CD8-positive, alpha-beta memory T cell (primary cell): Measurements from ENCODE around the gene ISYNA1. TPM values are rescaled to one million over a fixed set of nuclear protein-coding genes. Genes with fewer than 3 reads are reported as not detected.

Experiments
- CTCF ChIA-PET: fragments of 350-600 bp; sonication (Branson Sonifier 250); formaldehyde crosslinking; loops from one replicate; lab custom pipeline; 2021; ENCODE audit warnings: antibody characterized with exemption; lab: Charles Lee
- POLR2A ChIA-PET: fragments of 350-600 bp; sonication (Branson Sonifier 250); formaldehyde crosslinking; loops from one replicate; lab custom pipeline; 2021; ENCODE audit warnings: antibody characterized with exemption; lab: Charles Lee
- DNase-seq, 5 donors: peaks; one replicate each; pipeline versions ENCODE4 v3.0.0 to v3.0.0-alpha.2; 2020 to 2022; ENCODE audit warnings: mixed read lengths in 1 of 5
- H3K27ac ChIP-seq: one replicate; pipeline ENCODE4 v1.7.0; 2013; ENCODE audit warnings: low read depth, mild to moderate bottlenecking, low read length, moderate library complexity
- H3K27me3 ChIP-seq: 2 replicates; pipeline ENCODE4 v1.7.0; 2013; ENCODE audit warnings: low read length, mild to moderate bottlenecking; ENCODE audit not compliant: insufficient read depth, poor library complexity, severe bottlenecking
- H3K36me3 ChIP-seq: 2 replicates; pipeline ENCODE4 v1.7.0; 2013; ENCODE audit warnings: mild to moderate bottlenecking, low read length, moderate library complexity; ENCODE audit not compliant: insufficient read depth
- H3K4me1 ChIP-seq: 2 replicates; pipeline ENCODE4 v1.7.0; 2013; ENCODE audit warnings: mild to moderate bottlenecking, low read length, moderate library complexity; ENCODE audit not compliant: insufficient read depth
- H3K4me3 ChIP-seq: 2 replicates; pipeline ENCODE4 v1.7.0; 2013; ENCODE audit warnings: mild to moderate bottlenecking, low read length
- H3K9me3 ChIP-seq: 2 replicates; pipeline ENCODE4 v1.7.0; 2013; ENCODE audit warnings: mild to moderate bottlenecking, low read length
- H3K27ac Mint-ChIP-seq, 8 donors: one replicate each; pipeline ENCODE4 v1.8.0; 2020 to 2021; ENCODE audit warnings: mixed read lengths in 8 of 8, mild to moderate bottlenecking in 6 of 8, inconsistent platforms in 3 of 8, moderate library complexity in 3 of 8
- H3K27me3 Mint-ChIP-seq, 2 donors: one replicate each; pipeline ENCODE4 v1.8.0; 2020 to 2021; ENCODE audit warnings: mixed read lengths in 2 of 2, mild to moderate bottlenecking in 1 of 2, moderate library complexity in 1 of 2
- H3K36me3 Mint-ChIP-seq, 3 donors: one replicate each; pipeline ENCODE4 v1.8.0; 2020 to 2021; ENCODE audit warnings: mixed read lengths in 3 of 3, inconsistent platforms in 1 of 3, mild to moderate bottlenecking in 1 of 3
- H3K4me1 Mint-ChIP-seq, 3 donors: one replicate each; pipeline ENCODE4 v1.8.0; 2020 to 2021; ENCODE audit warnings: mixed read lengths in 3 of 3, inconsistent platforms in 1 of 3, mild to moderate bottlenecking in 1 of 3
- H3K4me3 Mint-ChIP-seq, 7 donors: one replicate each; pipeline ENCODE4 v1.8.0; 2020 to 2021; ENCODE audit warnings: mixed read lengths in 7 of 7, mild to moderate bottlenecking in 6 of 7, moderate library complexity in 4 of 7, inconsistent platforms in 2 of 7
- H3K9me3 Mint-ChIP-seq, 5 donors: one replicate each; pipeline ENCODE4 v1.8.0; 2020 to 2022; ENCODE audit warnings: mixed read lengths in 5 of 5, mild to moderate bottlenecking in 3 of 5, moderate library complexity in 2 of 5, inconsistent platforms in 1 of 5
- polyA plus RNA-seq: library from polyadenylated mRNA; unstranded; fragments of 300-500 nt; fragmentation: Illumina TruSeq; gene quantifications from one replicate; pipeline ENCODE4 v1.2.3, GENCODE V29; 2021
- total RNA-seq, 2 experiments: library from RNA; stranded (reverse); gene quantifications; one replicate each; pipeline ENCODE4 v1.2.3, GENCODE V29; 2021

The ISYNA1 gene
- total and polyA plus RNA-seq, 3 experiments from 2014 or later = 18.2 to 33.2 (median 20.3) TPM

GRCh38 chr19:18442941-18443340 is 5.0 kb upstream of the ISYNA1 start:
- H3K27me3 Mint-ChIP-seq = peaks cover 0 to 9% of the 10 kb centered on the region in 2 donors
- peak overlapping the region in 1 of 7 donors; percentile 3 for H3K4me3 Mint-ChIP-seq
- H3K36me3 ChIP-seq = peaks cover 21% of the 10 kb centered on the region
- H3K4me1 ChIP-seq = peaks cover 19% of the 10 kb centered on the region
- CTCF ChIA-PET = interaction anchor here (0.5 to 1.4 kb wide), 3 partner anchors 8 to 151 kb away, joined by 3 to 5 read pairs (median 4); no protein-coding TSS in a partner anchor
- H3K9me3 Mint-ChIP-seq = peaks cover 0 to 4% (median 2%) of the 10 kb centered on the region in 5 donors
- no peaks in the 10 kb centered on the region for H3K9me3 ChIP-seq
- no peak overlapping the region for H3K4me3 ChIP-seq
- POLR2A ChIA-PET = no interaction called here
- no peak overlapping the region for H3K27ac ChIP-seq
- peak overlapping the region in 5 of 8 donors; percentile 39 to 88 (median 83) for H3K27ac Mint-ChIP-seq
- no peaks in the 10 kb centered on the region for H3K27me3 ChIP-seq
- DNase-seq = no peak
- H3K36me3 Mint-ChIP-seq = peaks cover 2 to 48% (median 4%) of the 10 kb centered on the region in 3 donors
- H3K4me1 Mint-ChIP-seq = peaks cover 18 to 38% (median 22%) of the 10 kb centered on the region in 3 donors

- H3K27me3 ChIP-seq = no peaks in the 10 kb centered on the region
- no peaks in the 10 kb centered on the region for H3K9me3 ChIP-seq
- ChIA-PET CTCF (interaction anchor here (1.3 to 2.5 kb wide), 3 partner anchors 8 to 10 kb away, joined by 4 to 11 read pairs (median 5); no protein-coding TSS in a partner anchor), POLR2A (no interaction called here)
- no peak overlapping the region for H3K4me3 ChIP-seq
- peak overlapping the region; percentile 72 to 94 (median 88) for H3K27ac Mint-ChIP-seq
- H3K4me1 Mint-ChIP-seq = peaks cover 19 to 40% (median 22%) of the 10 kb centered on the region in 3 donors
- peak overlapping the region; percentile 28 for H3K27ac ChIP-seq
- DNase-seq = peak in 4 of 5 donors; percentile 47 to 76 (median 66)
- H3K36me3 Mint-ChIP-seq = peaks cover 2 to 41% (median 4%) of the 10 kb centered on the region in 3 donors
- H3K4me3 Mint-ChIP-seq = peak overlapping the region in 6 of 7 donors; percentile 36 to 81 (median 60)
- peaks cover 15% of the 10 kb centered on the region for H3K36me3 ChIP-seq
- peaks cover 19% of the 10 kb centered on the region for H3K4me1 ChIP-seq
- H3K9me3 Mint-ChIP-seq = peaks cover 0 to 4% (median 2%) of the 10 kb centered on the region in 5 donors
- peaks cover 0 to 9% of the 10 kb centered on the region in 2 donors for H3K27me3 Mint-ChIP-seq
Measured at GRCh38 chr19:18441804-18442788, 4.2 kb upstream of the ISYNA1 start.

GRCh38 chr19:18440936-18441803 is 3.2 kb upstream of the ISYNA1 start:
- Mint-ChIP-seq H3K27ac (peak overlapping the region; percentile 66 to 90 (median 85)), H3K4me1 (peaks cover 22 to 47% (median 24%) of the 10 kb centered on the region in 3 donors), H3K27me3 (peaks cover 0 to 9% of the 10 kb centered on the region in 2 donors), H3K4me3 (peak overlapping the region in 1 of 7 donors; percentile 41), H3K36me3 (peaks cover 2 to 33% (median 4%) of the 10 kb centered on the region in 3 donors), H3K9me3 (peaks cover 0 to 4% (median 2%) of the 10 kb centered on the region in 5 donors)
- DNase-seq = no peak
- CTCF ChIA-PET = interaction anchor here (0.6 to 2.5 kb wide), 5 partner anchors 9 to 148 kb away, joined by 3 to 11 read pairs (median 6); partner anchors contain the start of gene REX1BD
- no peaks in the 10 kb centered on the region for H3K9me3 ChIP-seq
- peaks cover 15% of the 10 kb centered on the region for H3K36me3 ChIP-seq
- H3K4me1 ChIP-seq = peaks cover 25% of the 10 kb centered on the region
- no peaks in the 10 kb centered on the region for H3K27me3 ChIP-seq
- H3K27ac ChIP-seq = no peak overlapping the region
- no peak overlapping the region for H3K4me3 ChIP-seq
- POLR2A ChIA-PET = interaction anchor here (0.8 kb wide), 1 partner anchor 22 kb away, joined by 3 read pairs; the partner anchor contains the start of gene SSBP4

GRCh38 chr19:18440415-18440877 is 2.5 kb upstream of the ISYNA1 start:
- ChIA-PET POLR2A (interaction anchor here (0.8 to 2.3 kb wide), 2 partner anchors 11 to 21 kb away, joined by 3 to 10 read pairs; partner anchors contain the start of gene SSBP4), CTCF (interaction anchor here (0.6 to 2.5 kb wide), 6 partner anchors 10 to 149 kb away, joined by 3 to 11 read pairs (median 6); partner anchors contain the start of gene REX1BD)
- no peaks in the 10 kb centered on the region for H3K27me3 ChIP-seq
- peaks cover 26 to 51% (median 26%) of the 10 kb centered on the region in 3 donors for H3K4me1 Mint-ChIP-seq
- no peak overlapping the region for H3K27ac ChIP-seq
- DNase-seq = no peak
- no peaks in the 10 kb centered on the region for H3K9me3 ChIP-seq
- peaks cover 25% of the 10 kb centered on the region for H3K4me1 ChIP-seq
- peaks cover 0 to 9% of the 10 kb centered on the region in 2 donors for H3K27me3 Mint-ChIP-seq
- peaks cover 8% of the 10 kb centered on the region for H3K36me3 ChIP-seq
- peaks cover 2 to 28% (median 4%) of the 10 kb centered on the region in 3 donors for H3K36me3 Mint-ChIP-seq
- H3K9me3 Mint-ChIP-seq = peaks cover 0 to 4% (median 2%) of the 10 kb centered on the region in 5 donors
- peak overlapping the region in 2 of 7 donors; percentile 41 to 47 for H3K4me3 Mint-ChIP-seq
- peak overlapping the region in 7 of 8 donors; percentile 45 to 85 (median 75) for H3K27ac Mint-ChIP-seq
- H3K4me3 ChIP-seq = no peak overlapping the region

GRCh38 chr19:18439910-18440237 is 1.9 kb upstream of the ISYNA1 start:
- DNase-seq = no peak
- Mint-ChIP-seq H3K4me3 (peak overlapping the region in 5 of 7 donors; percentile 0 to 80 (median 53)), H3K9me3 (peaks cover 0 to 4% (median 2%) of the 10 kb centered on the region in 5 donors), H3K36me3 (peaks cover 2 to 26% (median 4%) of the 10 kb centered on the region in 3 donors), H3K4me1 (peaks cover 26 to 55% (median 26%) of the 10 kb centered on the region in 3 donors), H3K27me3 (peaks cover 0 to 9% of the 10 kb centered on the region in 2 donors), H3K27ac (peak overlapping the region in 5 of 8 donors; percentile 42 to 85 (median 76))
- Histone ChIP-seq H3K36me3 (peaks cover 8% of the 10 kb centered on the region), H3K4me1 (peaks cover 25% of the 10 kb centered on the region), H3K9me3 (no peaks in the 10 kb centered on the region), H3K27ac (peak overlapping the region; percentile 67), H3K4me3 (no peak overlapping the region), H3K27me3 (no peaks in the 10 kb centered on the region)
- CTCF ChIA-PET = interaction anchor here (1.2 to 2.5 kb wide), 7 partner anchors 10 to 149 kb away, joined by 3 to 11 read pairs (median 5); partner anchors contain the start of genes REX1BD and SSBP4
- POLR2A ChIA-PET = interaction anchor here (2.3 kb wide), 1 partner anchor 11 kb away, joined by 10 read pairs; no protein-coding TSS in a partner anchor

GRCh38 chr19:18439025-18439909 is 1.3 kb upstream of the ISYNA1 start:
- DNase-seq = no peak
- Histone ChIP-seq H3K36me3 (peaks cover 6% of the 10 kb centered on the region), H3K4me1 (peaks cover 25% of the 10 kb centered on the region), H3K27me3 (no peaks in the 10 kb centered on the region), H3K4me3 (no peak overlapping the region), H3K27ac (peak overlapping the region; percentile 67), H3K9me3 (no peaks in the 10 kb centered on the region)
- Mint-ChIP-seq H3K27me3 (peaks cover 0 to 9% of the 10 kb centered on the region in 2 donors), H3K9me3 (peaks cover 0 to 4% (median 2%) of the 10 kb centered on the region in 5 donors), H3K4me3 (peak overlapping the region; percentile 15 to 87 (median 54)), H3K4me1 (peaks cover 26 to 61% (median 26%) of the 10 kb centered on the region in 3 donors), H3K27ac (peak overlapping the region in 7 of 8 donors; percentile 52 to 91 (median 76)), H3K36me3 (peaks cover 2 to 27% (median 4%) of the 10 kb centered on the region in 3 donors)
- CTCF ChIA-PET = interaction anchor here (1.0 to 2.5 kb wide), 7 partner anchors 11 to 150 kb away, joined by 3 to 11 read pairs (median 3); partner anchors contain the start of genes REX1BD and SSBP4
- POLR2A ChIA-PET = interaction anchor here (1.7 to 2.3 kb wide), 2 partner anchors 10 to 20 kb away, joined by 7 to 10 read pairs; partner anchors contain the start of gene SSBP4
